Mesothelial cell of epicardium (in vitro differentiated cells): ENCODE results near the gene CYBC1. TPM values are rescaled to one million over a fixed set of nuclear protein-coding genes. Genes with fewer than 3 reads are reported as not detected.

ENCODE experiments used
- DNase-seq, 2 experiments: peaks; one replicate each; pipeline ENCODE4 v3.0.0; 2021; ENCODE audit warnings: low spot score in 2 of 2; ENCODE audit not compliant: unreplicated experiment in 2 of 2
- H3K27ac Mint-ChIP-seq: 2 replicates; pipeline ENCODE4 v1.8.0; 2021; ENCODE audit warnings: mixed read lengths
- H3K27me3 Mint-ChIP-seq: 2 replicates; pipeline ENCODE4 v1.8.0; 2021; ENCODE audit warnings: low read depth, mixed read lengths
- H3K36me3 Mint-ChIP-seq: 2 replicates; pipeline ENCODE4 v1.8.0; 2021; ENCODE audit warnings: mixed read lengths
- H3K4me1 Mint-ChIP-seq: 2 replicates; pipeline ENCODE4 v1.8.0; 2021; ENCODE audit warnings: mixed read lengths
- H3K4me3 Mint-ChIP-seq: 2 replicates; pipeline ENCODE4 v1.8.0; 2021; ENCODE audit warnings: mild to moderate bottlenecking, moderate library complexity, mixed read lengths
- H3K9me3 Mint-ChIP-seq: 2 replicates; pipeline ENCODE4 v1.8.0; 2021; ENCODE audit warnings: mixed read lengths
- total RNA-seq: library from RNA; stranded (reverse); gene quantifications from 3 replicates; pipeline ENCODE4 v1.2.1, GENCODE V29; 2021
- TF ChIP-seq, protein P1 (sequence below): fragments of 200-600 bp; sonication (generic); IDR thresholded peaks from one replicate; pipeline ENCODE4 v1.5.0; 2021; ENCODE audit warnings: antibody characterized with exemption; ENCODE audit not compliant: unreplicated experiment

The CYBC1 gene
- total RNA-seq, 1 donor from 2014 or later, result 86.7 TPM

GRCh38 chr17:82438401-82439193 lies 12.0 kb downstream of the CYBC1 start:
- H3K27me3 Mint-ChIP-seq, result no peaks in the 10 kb centered on the region
- peaks cover 7% of the 10 kb centered on the region for H3K36me3 Mint-ChIP-seq
- H3K9me3 Mint-ChIP-seq, result no peaks in the 10 kb centered on the region
- TF ChIP-seq, protein P1, sequence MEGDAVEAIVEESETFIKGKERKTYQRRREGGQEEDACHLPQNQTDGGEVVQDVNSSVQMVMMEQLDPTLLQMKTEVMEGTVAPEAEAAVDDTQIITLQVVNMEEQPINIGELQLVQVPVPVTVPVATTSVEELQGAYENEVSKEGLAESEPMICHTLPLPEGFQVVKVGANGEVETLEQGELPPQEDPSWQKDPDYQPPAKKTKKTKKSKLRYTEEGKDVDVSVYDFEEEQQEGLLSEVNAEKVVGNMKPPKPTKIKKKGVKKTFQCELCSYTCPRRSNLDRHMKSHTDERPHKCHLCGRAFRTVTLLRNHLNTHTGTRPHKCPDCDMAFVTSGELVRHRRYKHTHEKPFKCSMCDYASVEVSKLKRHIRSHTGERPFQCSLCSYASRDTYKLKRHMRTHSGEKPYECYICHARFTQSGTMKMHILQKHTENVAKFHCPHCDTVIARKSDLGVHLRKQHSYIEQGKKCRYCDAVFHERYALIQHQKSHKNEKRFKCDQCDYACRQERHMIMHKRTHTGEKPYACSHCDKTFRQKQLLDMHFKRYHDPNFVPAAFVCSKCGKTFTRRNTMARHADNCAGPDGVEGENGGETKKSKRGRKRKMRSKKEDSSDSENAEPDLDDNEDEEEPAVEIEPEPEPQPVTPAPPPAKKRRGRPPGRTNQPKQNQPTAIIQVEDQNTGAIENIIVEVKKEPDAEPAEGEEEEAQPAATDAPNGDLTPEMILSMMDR, result no peak
- H3K4me3 Mint-ChIP-seq, result no peak overlapping the region
- DNase-seq, result no peak
- no peaks in the 10 kb centered on the region for H3K4me1 Mint-ChIP-seq
- H3K27ac Mint-ChIP-seq, result no peak overlapping the region

DNA sequence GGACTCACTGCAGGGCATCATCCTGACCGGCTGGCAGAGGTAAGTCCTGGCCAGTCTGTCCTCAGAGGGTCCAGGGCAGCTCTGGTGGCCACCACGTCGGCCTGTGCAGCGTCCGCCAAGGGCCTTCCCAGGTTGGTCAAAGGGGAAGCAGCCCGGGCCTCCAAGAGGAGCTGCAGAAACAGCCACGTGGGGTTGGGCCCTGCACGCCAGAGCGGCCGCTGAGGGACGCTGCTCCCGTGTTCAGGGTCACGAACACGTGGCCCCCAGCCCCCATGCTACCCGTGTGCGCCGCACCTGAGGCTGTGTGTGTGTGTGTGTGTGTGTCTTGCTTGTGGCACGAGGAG lies 13.3 kb downstream of the CYBC1 start:
- no peak overlapping the region for H3K4me3 Mint-ChIP-seq
- no peaks in the 10 kb centered on the region for H3K9me3 Mint-ChIP-seq
- peaks cover 3% of the 10 kb centered on the region for H3K36me3 Mint-ChIP-seq
- no peak overlapping the region for H3K27ac Mint-ChIP-seq
- DNase-seq, result no peak
- H3K4me1 Mint-ChIP-seq, result no peaks in the 10 kb centered on the region
- no peaks in the 10 kb centered on the region for H3K27me3 Mint-ChIP-seq
- TF ChIP-seq, protein P1, result no peak

GRCh38 chr17:82436601-82437324 lies 13.8 kb downstream of the CYBC1 start:
- Mint-ChIP-seq H3K9me3 (no peaks in the 10 kb centered on the region), H3K4me1 (no peaks in the 10 kb centered on the region), H3K27ac (no peak overlapping the region), H3K4me3 (no peak overlapping the region), H3K36me3 (peaks cover 3% of the 10 kb centered on the region), H3K27me3 (no peaks in the 10 kb centered on the region)
- DNase-seq, result no peak
- TF ChIP-seq, protein P1, result no peak

- Mint-ChIP-seq H3K9me3 (no peaks in the 10 kb centered on the region), H3K27ac (no peak overlapping the region), H3K36me3 (peaks cover 4% of the 10 kb centered on the region), H3K4me1 (no peaks in the 10 kb centered on the region), H3K4me3 (no peak overlapping the region), H3K27me3 (no peaks in the 10 kb centered on the region)
- DNase-seq, result no peak
- TF ChIP-seq, protein P1, result no peak
Measured at GRCh38 chr17:82435601-82436583, 14.7 kb downstream of the CYBC1 start.

- no peaks in the 10 kb centered on the region for H3K27me3 Mint-ChIP-seq
- DNase-seq, result no peak
- TF ChIP-seq, protein P1, result no peak
- H3K27ac Mint-ChIP-seq, result no peak overlapping the region
- no peaks in the 10 kb centered on the region for H3K9me3 Mint-ChIP-seq
- no peaks in the 10 kb centered on the region for H3K4me1 Mint-ChIP-seq
- H3K4me3 Mint-ChIP-seq, result no peak overlapping the region
- H3K36me3 Mint-ChIP-seq, result peaks cover 7% of the 10 kb centered on the region
Measured at GRCh38 chr17:82435103-82435502, 15.4 kb downstream of the CYBC1 start.
